ENCODE measurements around the gene QSOX1. TPM values are rescaled to one million over a fixed set of nuclear protein-coding genes. Genes with fewer than 3 reads are reported as not detected.

QSOX1 gene
- total RNA-seq, 1 donor from 2014 or later, result 11.9 TPM

DNA sequence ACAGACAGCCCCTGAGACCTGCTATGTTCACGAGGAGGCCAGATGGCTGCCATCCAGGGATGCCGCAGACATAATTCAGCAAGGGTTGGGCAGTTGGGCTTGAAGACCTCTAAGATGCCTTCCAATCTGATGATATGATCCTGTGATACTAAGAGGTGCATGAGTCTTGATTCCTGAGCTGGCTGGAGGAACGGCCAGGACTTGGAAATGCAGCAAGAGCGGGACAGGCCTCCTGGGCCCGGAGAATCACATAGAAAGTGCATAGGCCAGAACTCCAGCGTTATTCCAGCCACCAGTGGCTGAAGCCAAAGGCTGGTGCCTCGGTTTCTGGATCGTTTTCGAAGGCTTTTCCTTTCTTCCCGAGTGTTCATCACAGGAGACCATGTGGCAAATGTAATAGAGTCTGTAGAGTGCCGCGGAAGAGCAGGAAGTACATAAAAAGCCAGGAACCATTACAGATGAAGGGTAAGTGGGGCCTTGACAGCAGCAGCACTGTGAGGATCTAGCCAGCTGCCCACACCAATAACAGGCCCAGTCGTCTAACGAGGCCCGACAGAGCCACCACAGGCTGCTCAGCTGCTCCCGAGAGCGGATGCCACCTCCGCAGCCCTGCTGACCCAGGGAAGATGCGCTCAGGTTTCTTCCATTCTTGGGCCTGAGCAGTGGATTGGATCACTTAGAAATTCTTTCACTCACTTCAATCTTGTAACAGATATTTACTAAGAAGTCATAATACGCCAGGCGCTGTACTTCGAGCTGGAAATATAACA is 61.4 kb downstream of the QSOX1 start:
- no peak overlapping the region for H3K27ac Mint-ChIP-seq
- H3K27me3 Mint-ChIP-seq, result peaks cover 4% of the 10 kb centered on the region
- ChIA-PET CTCF (no interaction called here), POLR2A (no interaction called here)
- H3K4me1 Mint-ChIP-seq, result no peaks in the 10 kb centered on the region
- ATAC-seq (ENCODE audit: low read depth) (no peak), DNase-seq (no peak)
- H3K36me3 Mint-ChIP-seq (ENCODE audit: low read depth), result no peaks in the 10 kb centered on the region
- intact Hi-C loops (cut with micrococcal nuclease), result no loop called here
- no peaks in the 10 kb centered on the region for H3K9me3 Mint-ChIP-seq
- H3K4me3 Mint-ChIP-seq, result no peak overlapping the region
- TF ChIP-seq, protein P1, sequence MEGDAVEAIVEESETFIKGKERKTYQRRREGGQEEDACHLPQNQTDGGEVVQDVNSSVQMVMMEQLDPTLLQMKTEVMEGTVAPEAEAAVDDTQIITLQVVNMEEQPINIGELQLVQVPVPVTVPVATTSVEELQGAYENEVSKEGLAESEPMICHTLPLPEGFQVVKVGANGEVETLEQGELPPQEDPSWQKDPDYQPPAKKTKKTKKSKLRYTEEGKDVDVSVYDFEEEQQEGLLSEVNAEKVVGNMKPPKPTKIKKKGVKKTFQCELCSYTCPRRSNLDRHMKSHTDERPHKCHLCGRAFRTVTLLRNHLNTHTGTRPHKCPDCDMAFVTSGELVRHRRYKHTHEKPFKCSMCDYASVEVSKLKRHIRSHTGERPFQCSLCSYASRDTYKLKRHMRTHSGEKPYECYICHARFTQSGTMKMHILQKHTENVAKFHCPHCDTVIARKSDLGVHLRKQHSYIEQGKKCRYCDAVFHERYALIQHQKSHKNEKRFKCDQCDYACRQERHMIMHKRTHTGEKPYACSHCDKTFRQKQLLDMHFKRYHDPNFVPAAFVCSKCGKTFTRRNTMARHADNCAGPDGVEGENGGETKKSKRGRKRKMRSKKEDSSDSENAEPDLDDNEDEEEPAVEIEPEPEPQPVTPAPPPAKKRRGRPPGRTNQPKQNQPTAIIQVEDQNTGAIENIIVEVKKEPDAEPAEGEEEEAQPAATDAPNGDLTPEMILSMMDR (IDR thresholded peaks at IDR 0.05), result no peak

GRCh38 chr1:180217006-180217405 is 62.3 kb downstream of the QSOX1 start:
- H3K4me3 Mint-ChIP-seq, result no peak overlapping the region
- intact Hi-C loops (cut with micrococcal nuclease), result no loop called here
- no peaks in the 10 kb centered on the region for H3K4me1 Mint-ChIP-seq
- DNase-seq, result no peak
- TF ChIP-seq, protein P1 (IDR thresholded peaks at IDR 0.05), result no peak
- ChIA-PET CTCF (no interaction called here), POLR2A (no interaction called here)
- H3K27ac Mint-ChIP-seq, result no peak overlapping the region
- no peaks in the 10 kb centered on the region for H3K9me3 Mint-ChIP-seq
- ATAC-seq (ENCODE audit: low read depth), result no peak
- H3K36me3 Mint-ChIP-seq (ENCODE audit: low read depth), result no peaks in the 10 kb centered on the region
- peaks cover 6% of the 10 kb centered on the region for H3K27me3 Mint-ChIP-seq

DNA sequence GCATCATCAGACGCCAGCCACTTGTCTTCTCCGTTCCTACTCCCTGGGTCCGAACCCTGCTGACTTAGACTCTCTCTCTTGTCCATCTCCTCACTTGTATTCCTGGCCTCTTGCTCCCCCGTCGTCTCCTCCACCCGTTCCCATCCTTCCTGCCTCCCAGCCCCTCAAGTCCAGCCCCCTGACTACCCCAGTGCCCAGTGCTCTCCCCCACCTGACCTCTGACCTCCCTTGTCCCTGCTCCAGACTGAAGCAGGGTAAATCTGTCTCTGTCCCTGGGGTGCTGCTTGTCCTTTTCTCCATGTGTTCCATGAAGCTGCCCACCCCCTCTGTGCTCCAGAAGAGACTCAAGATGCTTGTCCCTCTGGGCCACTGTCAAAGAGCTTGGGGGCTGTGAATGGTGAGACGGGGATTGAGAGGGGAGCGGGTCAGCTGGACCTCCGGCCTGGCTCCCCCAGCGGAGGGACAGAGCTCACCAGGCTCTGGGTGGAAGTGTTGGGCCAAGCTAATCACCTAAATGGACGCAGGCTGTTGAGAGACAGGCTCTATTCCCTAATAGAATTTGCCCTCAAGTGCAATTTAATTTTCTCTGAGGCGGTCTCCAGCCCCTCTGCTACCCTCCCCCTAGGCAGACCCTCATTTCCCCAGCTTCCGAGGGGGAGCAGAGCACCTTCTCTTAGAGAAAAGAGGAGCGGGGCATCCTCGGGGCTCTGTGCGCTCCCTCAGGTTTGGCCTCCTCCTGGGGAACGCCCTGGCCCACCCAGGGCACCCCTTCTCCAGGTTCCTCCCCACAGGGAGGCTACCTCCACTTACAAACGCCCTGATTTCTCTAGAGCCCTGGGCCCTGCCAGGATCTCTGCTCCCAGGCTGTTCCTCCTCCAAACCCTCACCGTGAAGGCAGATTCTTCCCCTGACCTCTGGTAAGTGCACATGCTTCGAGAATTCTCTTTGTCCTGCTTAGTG is 64.4 kb downstream of the QSOX1 start:
- CTCF ChIA-PET, result no interaction called here
- Mint-ChIP-seq H3K36me3 (ENCODE audit: low read depth) (no peaks in the 10 kb centered on the region), H3K27me3 (peaks cover 19% of the 10 kb centered on the region), H3K27ac (no peak overlapping the region), H3K9me3 (no peaks in the 10 kb centered on the region), H3K4me1 (no peaks in the 10 kb centered on the region), H3K4me3 (no peak overlapping the region)
- POLR2A ChIA-PET, result no interaction called here
- TF ChIP-seq, protein P1 (IDR thresholded peaks at IDR 0.05), result no peak
- intact Hi-C loops (cut with micrococcal nuclease), result no loop called here
- DNase-seq (no peak), ATAC-seq (ENCODE audit: low read depth) (no peak)

- Mint-ChIP-seq H3K4me1 (no peaks in the 10 kb centered on the region), H3K27me3 (peaks cover 23% of the 10 kb centered on the region), H3K27ac (no peak overlapping the region), H3K36me3 (ENCODE audit: low read depth) (no peaks in the 10 kb centered on the region), H3K9me3 (no peaks in the 10 kb centered on the region), H3K4me3 (no peak overlapping the region)
- DNase-seq (no peak), ATAC-seq (ENCODE audit: low read depth) (no peak)
- CTCF ChIA-PET, result no interaction called here
- intact Hi-C loops (cut with micrococcal nuclease), result no loop called here
- TF ChIP-seq, protein P1 (IDR thresholded peaks at IDR 0.05), result no peak
- POLR2A ChIA-PET, result no interaction called here
Observed at GRCh38 chr1:180219776-180220175, 65.1 kb downstream of the QSOX1 start.

- H3K36me3 Mint-ChIP-seq (ENCODE audit: low read depth), result no peaks in the 10 kb centered on the region
- ChIA-PET POLR2A (no interaction called here), CTCF (no interaction called here)
- ATAC-seq (ENCODE audit: low read depth) (no peak), DNase-seq (no peak)
- no peaks in the 10 kb centered on the region for H3K4me1 Mint-ChIP-seq
- no peak overlapping the region for H3K27ac Mint-ChIP-seq
- intact Hi-C loops (cut with micrococcal nuclease), result no loop called here
- TF ChIP-seq, protein P1 (IDR thresholded peaks at IDR 0.05), result no peak
- no peak overlapping the region for H3K4me3 Mint-ChIP-seq
- no peaks in the 10 kb centered on the region for H3K9me3 Mint-ChIP-seq
- H3K27me3 Mint-ChIP-seq, result peaks cover 34% of the 10 kb centered on the region
Observed at GRCh38 chr1:180221462-180221861, 66.8 kb downstream of the QSOX1 start.
